Mesothelial cell of epicardium (in vitro differentiated cells): ENCODE results near the gene TCP11L1. TPM values are rescaled to one million over a fixed set of nuclear protein-coding genes. Genes with fewer than 3 reads are reported as not detected.

Source experiments
- DNase-seq, 2 experiments: peaks; one replicate each; pipeline ENCODE4 v3.0.0; 2021; ENCODE audit warnings: low spot score in 2 of 2; ENCODE audit not compliant: unreplicated experiment in 2 of 2
- H3K27ac Mint-ChIP-seq: 2 replicates; pipeline ENCODE4 v1.8.0; 2021; ENCODE audit warnings: mixed read lengths
- H3K27me3 Mint-ChIP-seq: 2 replicates; pipeline ENCODE4 v1.8.0; 2021; ENCODE audit warnings: low read depth, mixed read lengths
- H3K36me3 Mint-ChIP-seq: 2 replicates; pipeline ENCODE4 v1.8.0; 2021; ENCODE audit warnings: mixed read lengths
- H3K4me1 Mint-ChIP-seq: 2 replicates; pipeline ENCODE4 v1.8.0; 2021; ENCODE audit warnings: mixed read lengths
- H3K4me3 Mint-ChIP-seq: 2 replicates; pipeline ENCODE4 v1.8.0; 2021; ENCODE audit warnings: mild to moderate bottlenecking, moderate library complexity, mixed read lengths
- H3K9me3 Mint-ChIP-seq: 2 replicates; pipeline ENCODE4 v1.8.0; 2021; ENCODE audit warnings: mixed read lengths
- total RNA-seq: library from RNA; stranded (reverse); gene quantifications from 3 replicates; pipeline ENCODE4 v1.2.1, GENCODE V29; 2021
- TF ChIP-seq, protein P1 (sequence below): fragments of 200-600 bp; sonication (generic); IDR thresholded peaks from one replicate; pipeline ENCODE4 v1.5.0; 2021; ENCODE audit warnings: antibody characterized with exemption; ENCODE audit not compliant: unreplicated experiment

TCP11L1 gene
- total RNA-seq, 1 donor from 2014 or later = 20.3 TPM

DNA sequence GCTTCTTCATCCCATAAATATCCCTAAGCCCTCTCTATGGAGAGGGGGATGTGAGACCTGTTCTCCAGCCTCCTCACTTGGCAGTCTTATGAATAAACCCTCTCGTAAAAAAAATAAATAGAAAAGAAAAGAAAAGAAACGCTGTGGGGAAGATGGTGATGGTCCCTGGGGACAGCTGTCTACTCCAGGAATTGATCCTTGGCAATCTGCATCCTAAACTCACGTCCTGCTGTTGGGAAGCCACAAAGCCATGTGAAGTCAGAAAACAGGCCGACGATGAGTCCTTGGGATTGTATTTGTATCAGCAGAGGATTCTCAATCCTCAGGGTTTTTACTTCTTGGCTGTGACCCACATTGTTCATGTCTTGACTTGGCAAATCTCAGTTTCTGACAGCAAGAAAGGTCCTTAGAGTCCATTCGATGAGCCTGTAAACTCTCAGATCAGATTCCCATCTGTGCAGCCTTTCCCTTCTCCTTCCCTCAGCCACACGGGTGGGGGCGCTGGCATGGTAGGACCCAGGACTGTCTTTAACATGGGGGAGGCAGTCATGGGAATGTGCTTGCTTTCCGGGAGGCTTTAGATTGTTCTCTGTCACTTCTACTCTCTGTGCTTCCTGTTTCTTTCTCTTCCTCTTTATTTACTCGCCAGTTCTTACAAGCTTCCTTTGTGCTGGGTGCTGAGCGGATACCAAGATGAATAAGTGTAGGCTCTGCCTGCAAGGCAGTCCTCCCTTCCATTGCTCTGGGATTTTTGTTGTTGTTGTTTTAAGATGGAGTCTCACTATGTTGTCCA lies 24.9 kb downstream of the TCP11L1 start:
- Mint-ChIP-seq H3K27ac (no peak overlapping the region), H3K27me3 (no peaks in the 10 kb centered on the region), H3K4me3 (no peak overlapping the region), H3K4me1 (peaks cover 15% of the 10 kb centered on the region), H3K36me3 (peaks cover 28% of the 10 kb centered on the region), H3K9me3 (no peaks in the 10 kb centered on the region)
- TF ChIP-seq, protein P1, sequence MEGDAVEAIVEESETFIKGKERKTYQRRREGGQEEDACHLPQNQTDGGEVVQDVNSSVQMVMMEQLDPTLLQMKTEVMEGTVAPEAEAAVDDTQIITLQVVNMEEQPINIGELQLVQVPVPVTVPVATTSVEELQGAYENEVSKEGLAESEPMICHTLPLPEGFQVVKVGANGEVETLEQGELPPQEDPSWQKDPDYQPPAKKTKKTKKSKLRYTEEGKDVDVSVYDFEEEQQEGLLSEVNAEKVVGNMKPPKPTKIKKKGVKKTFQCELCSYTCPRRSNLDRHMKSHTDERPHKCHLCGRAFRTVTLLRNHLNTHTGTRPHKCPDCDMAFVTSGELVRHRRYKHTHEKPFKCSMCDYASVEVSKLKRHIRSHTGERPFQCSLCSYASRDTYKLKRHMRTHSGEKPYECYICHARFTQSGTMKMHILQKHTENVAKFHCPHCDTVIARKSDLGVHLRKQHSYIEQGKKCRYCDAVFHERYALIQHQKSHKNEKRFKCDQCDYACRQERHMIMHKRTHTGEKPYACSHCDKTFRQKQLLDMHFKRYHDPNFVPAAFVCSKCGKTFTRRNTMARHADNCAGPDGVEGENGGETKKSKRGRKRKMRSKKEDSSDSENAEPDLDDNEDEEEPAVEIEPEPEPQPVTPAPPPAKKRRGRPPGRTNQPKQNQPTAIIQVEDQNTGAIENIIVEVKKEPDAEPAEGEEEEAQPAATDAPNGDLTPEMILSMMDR = no peak
- DNase-seq = no peak

DNA sequence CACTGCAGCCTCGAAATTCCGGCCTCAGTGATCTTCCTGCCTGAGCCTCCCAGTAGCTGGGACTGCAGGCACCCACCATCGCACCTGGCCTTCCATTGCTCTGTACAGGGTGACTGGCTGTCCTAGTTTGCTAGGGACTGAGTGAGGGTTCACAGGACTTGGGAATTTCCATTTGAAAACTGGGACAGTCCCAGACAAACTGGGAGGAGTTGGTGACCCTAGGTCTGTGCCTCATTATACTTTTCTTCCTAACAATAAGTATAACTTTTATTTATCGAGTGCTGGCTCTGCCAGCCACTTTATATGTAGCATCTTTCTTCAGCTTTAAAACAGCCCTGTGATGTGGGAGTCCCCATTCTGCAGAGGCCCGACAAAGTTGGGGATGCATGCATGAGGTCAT lies 25.5 kb downstream of the TCP11L1 start:
- Mint-ChIP-seq H3K4me1 (peaks cover 10% of the 10 kb centered on the region), H3K36me3 (peaks cover 23% of the 10 kb centered on the region), H3K9me3 (no peaks in the 10 kb centered on the region), H3K27ac (no peak overlapping the region), H3K4me3 (no peak overlapping the region), H3K27me3 (no peaks in the 10 kb centered on the region)
- TF ChIP-seq, protein P1 = no peak
- DNase-seq = no peak

DNA sequence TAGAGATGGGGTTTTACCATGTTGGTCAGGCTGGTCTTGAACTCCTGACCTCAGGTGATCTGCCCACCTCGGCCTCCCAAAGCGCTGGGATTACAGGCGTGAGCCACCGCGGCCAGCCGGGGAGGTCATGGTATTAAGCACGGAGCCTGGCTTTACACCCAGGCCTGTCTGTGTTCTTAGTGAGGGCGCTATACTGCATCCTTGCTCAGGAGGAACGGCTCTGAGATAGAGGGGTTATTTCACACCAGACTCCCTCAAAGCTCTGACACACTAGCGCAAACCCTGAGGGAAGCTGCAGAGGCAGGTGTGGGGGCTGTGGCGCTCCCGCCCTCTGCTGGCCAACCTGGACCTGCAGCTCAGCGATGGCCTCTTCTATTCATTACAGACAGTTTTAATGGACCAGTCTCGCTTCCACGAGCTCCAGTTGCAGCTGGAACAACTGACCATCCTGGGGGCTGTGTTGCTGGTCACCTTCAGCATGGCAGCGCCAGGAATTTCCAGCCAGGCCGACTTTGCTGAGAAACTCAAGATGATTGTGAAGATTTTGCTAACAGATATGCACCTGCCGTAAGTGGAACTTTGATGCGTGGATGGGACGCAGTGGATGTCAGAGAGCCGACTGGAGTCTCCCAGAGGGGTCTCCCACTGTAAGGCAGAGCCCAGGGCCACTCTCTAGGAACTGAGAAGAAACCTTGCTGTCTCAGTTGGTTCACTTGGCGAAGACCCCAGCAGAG lies 26.2 kb downstream of the TCP11L1 start:
- Mint-ChIP-seq H3K36me3 (peaks cover 23% of the 10 kb centered on the region), H3K9me3 (no peaks in the 10 kb centered on the region), H3K27ac (no peak overlapping the region), H3K27me3 (no peaks in the 10 kb centered on the region), H3K4me3 (no peak overlapping the region), H3K4me1 (peaks cover 10% of the 10 kb centered on the region)
- peak; percentile 49 to 74 for DNase-seq
- TF ChIP-seq, protein P1 = peak; percentile 78

DNA sequence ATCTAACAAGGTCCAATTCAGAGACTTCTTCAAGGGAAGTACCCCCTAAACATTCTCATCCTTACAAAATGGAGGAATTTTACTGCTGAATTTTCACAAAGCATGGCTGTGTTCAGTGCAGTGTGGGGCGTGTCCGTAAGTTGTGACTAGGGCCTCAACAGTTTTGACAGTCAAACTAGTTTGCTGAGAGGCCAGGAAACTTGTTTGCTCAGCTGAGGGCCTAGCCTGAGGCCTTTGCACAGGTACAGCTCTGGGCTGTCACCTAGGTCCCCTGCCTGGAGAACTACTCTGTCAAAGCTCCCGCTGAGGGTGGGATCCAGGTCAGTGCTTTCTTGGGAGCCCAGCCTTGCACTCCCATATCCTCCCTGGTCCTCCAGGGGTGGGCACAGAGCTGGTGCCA lies 27.9 kb downstream of the TCP11L1 start:
- H3K4me1 Mint-ChIP-seq = peaks cover 4% of the 10 kb centered on the region
- no peaks in the 10 kb centered on the region for H3K9me3 Mint-ChIP-seq
- no peak overlapping the region for H3K27ac Mint-ChIP-seq
- peak in 1 of 2 experiments; percentile 22 for DNase-seq
- no peak overlapping the region for H3K4me3 Mint-ChIP-seq
- TF ChIP-seq, protein P1 = no peak
- H3K27me3 Mint-ChIP-seq = no peaks in the 10 kb centered on the region
- peaks cover 33% of the 10 kb centered on the region for H3K36me3 Mint-ChIP-seq

DNA sequence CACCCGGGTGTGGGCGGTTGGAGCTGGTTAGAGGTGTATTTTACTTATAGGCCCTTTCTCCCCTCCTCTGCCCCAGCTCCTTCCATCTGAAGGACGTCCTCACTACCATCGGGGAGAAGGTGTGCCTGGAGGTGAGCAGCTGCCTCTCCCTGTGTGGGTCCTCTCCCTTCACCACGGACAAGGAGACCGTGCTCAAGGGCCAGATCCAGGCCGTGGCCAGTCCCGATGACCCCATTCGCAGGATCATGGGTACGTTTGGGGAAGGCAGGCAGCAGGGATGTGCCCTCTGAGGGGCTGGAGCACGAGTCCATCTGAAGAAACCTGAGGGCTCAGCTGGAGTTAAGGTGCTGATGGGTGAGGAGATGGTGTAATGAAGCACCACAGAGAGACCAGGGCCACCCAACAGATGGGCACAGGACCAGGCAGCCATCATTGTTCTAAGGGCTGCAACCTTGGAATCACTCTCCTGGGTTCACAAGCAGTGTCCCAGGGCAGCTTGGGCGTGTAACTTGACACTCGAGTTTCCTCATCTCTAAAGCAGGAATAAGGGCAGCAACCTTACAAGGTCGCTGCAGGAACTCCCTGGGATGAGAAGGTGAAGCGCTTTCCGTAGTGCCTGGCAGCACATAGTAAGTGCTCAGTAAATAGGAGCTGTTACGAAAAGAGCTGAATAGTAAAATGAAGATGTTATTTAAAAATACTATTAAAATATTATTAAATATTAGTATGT lies 29.4 kb downstream of the TCP11L1 start:
- peaks cover 40% of the 10 kb centered on the region for H3K36me3 Mint-ChIP-seq
- DNase-seq = no peak
- no peak overlapping the region for H3K27ac Mint-ChIP-seq

More for the DNA sequence above, 29.4 kb downstream of the TCP11L1 start:
- Mint-ChIP-seq H3K27me3 (no peaks in the 10 kb centered on the region), H3K9me3 (no peaks in the 10 kb centered on the region), H3K4me1 (peaks cover 2% of the 10 kb centered on the region), H3K4me3 (no peak overlapping the region)
- TF ChIP-seq, protein P1 = no peak
